Progenitor cell of endocrine pancreas (in vitro differentiated cells): Measurements from ENCODE around the gene GLTPD2. TPM values are rescaled to one million over a fixed set of nuclear protein-coding genes. Genes with fewer than 3 reads are reported as not detected.

Source experiments
- DNase-seq: peaks from one replicate; pipeline ENCODE4 v3.0.0; 2021; ENCODE audit warnings: low spot score; ENCODE audit not compliant: unreplicated experiment
- H3K27ac Mint-ChIP-seq: 2 replicates; pipeline ENCODE4 v1.8.0; 2021; ENCODE audit warnings: mild to moderate bottlenecking, moderate library complexity, mixed read lengths
- H3K27me3 Mint-ChIP-seq: 2 replicates; pipeline ENCODE4 v1.8.0; 2021; ENCODE audit warnings: mixed read lengths
- H3K36me3 Mint-ChIP-seq: 2 replicates; pipeline ENCODE4 v1.8.0; 2022; ENCODE audit warnings: mixed read lengths; ENCODE audit not compliant: insufficient read depth
- H3K4me1 Mint-ChIP-seq: 2 replicates; pipeline ENCODE4 v1.8.0; 2021; ENCODE audit warnings: low read depth, mixed read lengths
- H3K4me3 Mint-ChIP-seq: 2 replicates; pipeline ENCODE4 v1.8.0; 2021; ENCODE audit warnings: low read depth, mild to moderate bottlenecking, moderate library complexity, mixed read lengths
- H3K9me3 Mint-ChIP-seq: 2 replicates; pipeline ENCODE4 v1.8.0; 2021; ENCODE audit warnings: low read depth, mixed read lengths
- long read RNA-seq: library from polyadenylated mRNA; unstranded; transcript quantifications from one replicate; pipeline ENCODE4 v2.0.0, GENCODE V29; 2020
- total RNA-seq: library from RNA; stranded (reverse); gene quantifications from 2 replicates; pipeline ENCODE4 v1.2.1, GENCODE V29; 2021
- TF ChIP-seq, protein P1 (sequence below): fragments of 200-600 bp; sonication (generic); IDR thresholded peaks from one replicate; pipeline ENCODE4 v1.5.0; 2021; ENCODE audit warnings: antibody characterized with exemption, mild to moderate bottlenecking; ENCODE audit not compliant: unreplicated experiment

The GLTPD2 gene
- total RNA-seq = 4.0 and 4.1 TPM in 2 replicates
- long read RNA-seq = 0 reads

DNA sequence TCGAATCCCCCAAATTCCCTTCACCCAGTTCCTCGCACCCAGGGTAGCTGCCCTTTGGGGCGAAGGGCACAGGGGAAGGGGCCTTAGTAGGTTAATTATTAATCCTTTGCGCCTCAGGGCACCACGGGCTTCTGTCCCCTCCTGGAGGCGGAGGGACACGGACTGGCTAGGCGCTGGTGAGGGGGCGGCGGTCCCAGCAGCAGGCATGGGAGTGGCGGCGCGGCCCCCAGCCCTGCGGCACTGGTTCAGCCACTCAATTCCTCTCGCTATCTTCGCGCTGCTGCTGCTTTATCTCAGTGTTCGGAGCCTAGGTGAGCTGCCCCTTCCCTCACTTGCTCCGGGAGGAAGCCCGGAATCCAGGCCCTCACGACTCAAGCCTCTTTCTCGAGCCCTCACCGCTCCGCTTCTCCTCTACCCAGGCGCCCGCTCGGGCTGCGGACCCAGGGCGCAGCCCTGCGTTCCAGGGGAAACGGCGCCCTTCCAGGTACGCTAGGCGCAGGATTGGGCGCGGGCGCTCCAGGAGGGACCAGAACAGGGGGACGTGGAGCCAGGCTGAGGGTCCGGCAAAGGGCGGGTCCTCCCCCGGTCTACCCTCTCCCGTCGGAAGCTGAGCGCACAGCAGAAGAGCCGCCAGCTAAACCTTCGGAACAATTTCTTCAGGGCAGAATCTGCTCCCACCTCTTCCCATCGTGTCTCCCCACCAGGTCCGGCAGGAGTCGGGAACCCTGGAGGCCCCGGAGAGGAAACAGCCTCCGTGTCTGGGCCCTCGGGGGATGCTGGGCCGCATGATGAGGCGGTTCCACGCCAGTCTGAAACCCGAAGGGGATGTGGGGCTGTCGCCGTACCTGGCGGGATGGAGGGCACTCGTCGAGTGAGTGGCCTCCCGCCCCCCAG is at the start of gene GLTPD2:
TSS of gene GLTPD2 (plus strand) at position 158 of the 894 bp plus-strand sequence. CDS start at position 206, 48 bp downstream.
- peak within 1 kb of the TSS; percentile 81 for H3K4me3 Mint-ChIP-seq
- H3K4me1 Mint-ChIP-seq = peaks cover 13% of the 10 kb centered on the region
- no peaks in the 10 kb centered on the region for H3K9me3 Mint-ChIP-seq
- no peaks in the 10 kb centered on the region for H3K36me3 Mint-ChIP-seq
- H3K27me3 Mint-ChIP-seq = peaks cover 5% of the 10 kb centered on the region
- TF ChIP-seq, protein P1, sequence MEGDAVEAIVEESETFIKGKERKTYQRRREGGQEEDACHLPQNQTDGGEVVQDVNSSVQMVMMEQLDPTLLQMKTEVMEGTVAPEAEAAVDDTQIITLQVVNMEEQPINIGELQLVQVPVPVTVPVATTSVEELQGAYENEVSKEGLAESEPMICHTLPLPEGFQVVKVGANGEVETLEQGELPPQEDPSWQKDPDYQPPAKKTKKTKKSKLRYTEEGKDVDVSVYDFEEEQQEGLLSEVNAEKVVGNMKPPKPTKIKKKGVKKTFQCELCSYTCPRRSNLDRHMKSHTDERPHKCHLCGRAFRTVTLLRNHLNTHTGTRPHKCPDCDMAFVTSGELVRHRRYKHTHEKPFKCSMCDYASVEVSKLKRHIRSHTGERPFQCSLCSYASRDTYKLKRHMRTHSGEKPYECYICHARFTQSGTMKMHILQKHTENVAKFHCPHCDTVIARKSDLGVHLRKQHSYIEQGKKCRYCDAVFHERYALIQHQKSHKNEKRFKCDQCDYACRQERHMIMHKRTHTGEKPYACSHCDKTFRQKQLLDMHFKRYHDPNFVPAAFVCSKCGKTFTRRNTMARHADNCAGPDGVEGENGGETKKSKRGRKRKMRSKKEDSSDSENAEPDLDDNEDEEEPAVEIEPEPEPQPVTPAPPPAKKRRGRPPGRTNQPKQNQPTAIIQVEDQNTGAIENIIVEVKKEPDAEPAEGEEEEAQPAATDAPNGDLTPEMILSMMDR = no peak
- peak within 1 kb of the TSS; percentile 94 for H3K27ac Mint-ChIP-seq
- DNase-seq = peak; percentile 15

DNA sequence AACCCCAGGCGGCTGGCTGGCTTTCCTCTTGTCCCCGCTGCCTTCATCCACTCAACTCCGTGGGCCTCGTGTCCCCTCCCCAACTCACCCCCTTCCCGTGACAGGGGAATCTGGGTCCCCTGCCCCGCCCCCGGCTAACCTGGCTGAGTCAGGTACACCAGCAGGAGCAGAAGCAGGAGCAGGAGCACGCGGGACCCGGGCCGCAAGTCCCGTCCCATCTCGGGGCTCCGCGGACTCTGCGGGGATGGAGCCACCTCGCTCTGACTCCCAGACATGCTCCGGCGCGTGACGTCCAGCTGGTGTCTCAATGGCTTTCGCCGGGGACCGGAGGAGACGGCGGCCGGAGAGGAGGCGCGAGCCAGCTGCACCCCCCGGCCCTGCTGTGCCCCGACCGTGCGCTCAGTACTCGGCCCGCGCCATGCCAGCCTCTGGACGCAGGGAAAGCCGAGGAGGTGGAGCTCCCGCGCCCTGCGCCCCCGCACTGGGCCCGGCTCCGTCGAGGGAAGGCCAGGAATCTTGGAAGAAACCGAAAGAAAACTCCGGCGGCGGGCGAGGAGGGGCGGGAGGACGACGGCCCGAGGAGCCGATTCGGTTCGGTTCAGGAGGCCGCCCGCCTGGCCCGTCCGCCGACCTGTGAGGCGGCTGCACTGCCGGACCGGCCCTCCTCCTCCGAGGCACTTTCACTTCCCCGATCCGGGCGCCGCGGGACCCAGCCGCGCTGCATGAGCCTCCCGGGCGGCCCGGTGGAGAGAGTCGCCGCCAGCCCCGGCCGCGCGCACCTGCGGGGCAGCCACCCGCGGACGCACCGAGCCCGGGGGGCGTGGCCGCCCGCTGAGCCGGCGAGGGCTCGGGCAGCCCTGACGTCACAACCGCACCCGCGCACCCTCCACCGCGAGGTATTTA is 49.4 kb upstream of the GLTPD2 start, which contains the start of the genes CXCL16 and ZMYND15:
TSS of gene CXCL16 (minus strand) at position 807 of the 903 bp plus-strand sequence. CDS start at position 218, 589 bp downstream.
TSS of gene ZMYND15 (plus strand) at position 712 of the 903 bp plus-strand sequence. CDS start 716 bp downstream, outside the sequence.
- Mint-ChIP-seq H3K27me3 (peaks cover 80% of the 10 kb centered on the region), H3K27ac (peak within 1 kb of the TSS; percentile 69)
- DNase-seq = peak; percentile 51

DNA sequence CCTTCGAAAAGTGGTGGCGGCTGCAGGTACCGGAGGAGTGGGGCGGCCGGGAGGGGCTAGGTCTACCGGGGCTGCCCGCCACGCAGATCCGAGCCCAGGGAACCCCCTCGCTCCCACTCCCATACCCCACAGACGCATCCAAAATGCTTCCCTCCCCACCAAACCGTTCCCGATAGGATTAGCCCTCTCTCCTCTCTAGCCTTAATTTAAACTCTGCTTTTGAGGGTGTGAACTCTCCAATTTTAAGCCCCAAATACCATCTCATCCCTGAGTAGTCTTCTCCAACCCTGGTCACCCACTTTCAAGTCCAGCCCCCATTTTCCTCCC is 48.8 kb upstream of the GLTPD2 start:
- peak overlapping the region; percentile 62 for H3K27ac Mint-ChIP-seq
- H3K4me1 Mint-ChIP-seq = peaks cover 6% of the 10 kb centered on the region
- H3K27me3 Mint-ChIP-seq = peaks cover 78% of the 10 kb centered on the region
- TF ChIP-seq, protein P1 = no peak
- no peak for DNase-seq
- no peaks in the 10 kb centered on the region for H3K36me3 Mint-ChIP-seq
- H3K9me3 Mint-ChIP-seq = no peaks in the 10 kb centered on the region
- peak overlapping the region; percentile 69 for H3K4me3 Mint-ChIP-seq

More for the DNA sequence above, 49.4 kb upstream of the GLTPD2 start, which contains the start of the genes CXCL16 and ZMYND15:
- H3K36me3 Mint-ChIP-seq = no peaks in the 10 kb centered on the region
- peaks cover 6% of the 10 kb centered on the region for H3K4me1 Mint-ChIP-seq
- TF ChIP-seq, protein P1 = no peak
- peak within 1 kb of the TSS; percentile 70 for H3K4me3 Mint-ChIP-seq
- no peaks in the 10 kb centered on the region for H3K9me3 Mint-ChIP-seq

DNA sequence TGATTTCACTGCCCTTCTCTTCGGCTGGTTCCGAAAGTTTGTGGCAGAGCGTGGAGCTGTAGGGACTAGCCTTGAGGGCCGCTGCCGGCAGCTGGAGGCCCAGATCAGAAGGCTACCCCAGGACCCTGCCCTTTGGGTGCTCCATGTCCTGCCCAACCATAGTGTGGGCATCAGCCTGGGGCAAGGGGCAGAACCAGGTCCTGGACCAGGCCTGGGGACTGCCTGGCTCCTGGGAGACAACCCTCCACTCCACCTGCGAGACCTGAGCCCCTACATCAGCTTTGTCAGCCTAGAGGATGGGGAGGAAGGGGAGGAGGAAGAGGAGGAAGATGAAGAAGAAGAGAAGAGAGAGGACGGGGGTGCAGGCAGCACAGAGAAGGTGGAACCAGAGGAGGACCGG is 48.2 kb upstream of the GLTPD2 start:
- H3K4me3 Mint-ChIP-seq = peak overlapping the region; percentile 69
- no peak overlapping the region for H3K27ac Mint-ChIP-seq
- no peak for DNase-seq
- H3K4me1 Mint-ChIP-seq = peaks cover 8% of the 10 kb centered on the region
- no peaks in the 10 kb centered on the region for H3K9me3 Mint-ChIP-seq
- no peaks in the 10 kb centered on the region for H3K36me3 Mint-ChIP-seq
- peaks cover 78% of the 10 kb centered on the region for H3K27me3 Mint-ChIP-seq
- TF ChIP-seq, protein P1 = no peak

DNA sequence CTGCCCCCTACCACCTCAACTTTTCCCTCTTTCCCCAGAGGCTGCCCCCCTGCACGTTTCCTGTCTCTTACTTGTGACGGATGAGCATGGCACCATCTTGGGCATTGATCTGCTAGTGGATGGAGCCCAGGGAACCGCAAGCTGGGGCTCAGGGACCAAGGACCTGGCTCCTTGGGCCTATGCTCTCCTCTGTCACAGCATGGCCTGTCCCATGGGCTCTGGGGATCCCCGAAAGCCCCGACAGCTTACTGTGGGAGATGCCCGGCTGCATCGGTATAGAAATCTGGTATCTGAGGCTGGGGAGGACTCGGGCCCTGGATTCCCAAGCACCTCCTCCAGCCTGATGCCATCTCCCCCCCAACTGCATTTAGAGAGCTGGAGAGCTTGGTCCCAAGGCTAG is 47.2 kb upstream of the GLTPD2 start:
- H3K4me1 Mint-ChIP-seq = peaks cover 10% of the 10 kb centered on the region
- no peaks in the 10 kb centered on the region for H3K9me3 Mint-ChIP-seq
- H3K27me3 Mint-ChIP-seq = peaks cover 75% of the 10 kb centered on the region
- no peak overlapping the region for H3K27ac Mint-ChIP-seq
- TF ChIP-seq, protein P1 = no peak
- no peaks in the 10 kb centered on the region for H3K36me3 Mint-ChIP-seq
- peak overlapping the region; percentile 16 for H3K4me3 Mint-ChIP-seq
- no peak for DNase-seq
